Endothelial cell of umbilical vein (primary cell): Measurements from ENCODE around the gene DGCR8. TPM values are rescaled to one million over a fixed set of nuclear protein-coding genes. Genes with fewer than 3 reads are reported as not detected.

Experiments used
- BruUV-seq: library from RNA; stranded (reverse); fragments of 400-500 nt; replicated peaks from 2 replicates; lab custom pipeline; 2021; lab: Mats Ljungman, UMichigan
- CTCF ChIA-PET: fragments of 300-600, 350-600 bp; sonication (Branson Sonifier 250); formaldehyde crosslinking; loops from one replicate; lab custom pipeline; 2021; ENCODE audit warnings: antibody characterized with exemption, inconsistent platforms; lab: Charles Lee
- POLR2A ChIA-PET: fragments of 300-600, 350-600 bp; sonication (Branson Sonifier 250); formaldehyde crosslinking; loops from one replicate; lab custom pipeline; 2021; ENCODE audit warnings: antibody characterized with exemption, inconsistent platforms; lab: Charles Lee
- DNase-seq: peaks from one replicate; pipeline ENCODE4 v3.0.0-alpha.2; 2011; ENCODE audit warnings: low read depth, low spot score
- FAIRE-seq: peaks from 2 replicates; lab custom pipeline; 2011; peaks lifted over from hg19 to GRCh38; lab: Jason Lieb, UNC
- H2AFZ ChIP-seq: 2 replicates; pipeline ENCODE4 v1.6.0; 2012; ENCODE audit warnings: low read depth, low read length, control low read depth, inconsistent platforms
- H3K27ac ChIP-seq: 2 replicates; pipeline ENCODE4 v1.5.1; 2011; ENCODE audit warnings: low read depth, mild to moderate bottlenecking, control low read depth, low read length, moderate library complexity; ENCODE audit not compliant: insufficient read depth
- H3K27me3 ChIP-seq, 2 experiments: 2 replicates each; pipeline versions ENCODE4 v1.6.0 to v1.6.1; 2011; ENCODE audit warnings: low read length in 2 of 2, mixed read lengths in 1 of 2; ENCODE audit not compliant: control insufficient read depth in 2 of 2, insufficient read depth in 2 of 2
- H3K36me3 ChIP-seq, 2 experiments: 2 replicates in 1 of 2; 3 replicates in 1 of 2; pipeline ENCODE4 v1.5.1; 2011; ENCODE audit warnings: low read length in 2 of 2, mild to moderate bottlenecking in 1 of 2, moderate library complexity in 1 of 2; ENCODE audit not compliant: control insufficient read depth in 2 of 2, insufficient read depth in 2 of 2; ENCODE audit errors: extremely low read depth in 1 of 2
- H3K4me1 ChIP-seq: 3 replicates; pipeline ENCODE4 v1.5.1; 2011; ENCODE audit warnings: mild to moderate bottlenecking, low read length; ENCODE audit not compliant: control insufficient read depth, insufficient read depth; ENCODE audit errors: extremely low read depth
- H3K4me2 ChIP-seq: 2 replicates; pipeline ENCODE4 v1.6.1; 2011; ENCODE audit warnings: low read length, control low read depth, mixed read lengths; ENCODE audit not compliant: insufficient read depth
- H3K4me3 ChIP-seq, 3 experiments: fragments of 200-600 bp in 1 of 3; sonication (generic), shearing (Covaris generic) in 1 of 3; replicated peaks in 1 of 3; 2 replicates each; pipeline ENCODE4 v1.5.1; 2011 to 2016; ENCODE audit warnings: control low read depth in 3 of 3, low read length in 3 of 3, mild to moderate bottlenecking in 2 of 3, inconsistent platforms in 1 of 3, low read depth in 1 of 3, moderate library complexity in 1 of 3; ENCODE audit not compliant: insufficient read depth in 1 of 3
- H3K79me2 ChIP-seq: 2 replicates; pipeline ENCODE4 v1.6.0; 2012; ENCODE audit warnings: low read length, inconsistent platforms; ENCODE audit not compliant: control insufficient read depth, insufficient read depth
- H3K9ac ChIP-seq: replicated peaks from 2 replicates; pipeline ENCODE3; 2011; ENCODE audit warnings: low read length, control low read depth; ENCODE audit not compliant: insufficient read depth; ENCODE audit errors: extremely low read depth
- H3K9me1 ChIP-seq: replicated peaks from 3 replicates; pipeline ENCODE4 v1.6.0; 2011; ENCODE audit warnings: mild to moderate bottlenecking, low read length; ENCODE audit not compliant: control insufficient read depth, insufficient read depth; ENCODE audit errors: extremely low read depth
- H3K9me3 ChIP-seq: replicated peaks from 2 replicates; pipeline ENCODE4 v1.5.1; 2012; ENCODE audit warnings: low read length, inconsistent platforms; ENCODE audit not compliant: control insufficient read depth, insufficient read depth
- H4K20me1 ChIP-seq: replicated peaks from 2 replicates; pipeline ENCODE3; 2011; ENCODE audit warnings: mild to moderate bottlenecking, low read length; ENCODE audit not compliant: control insufficient read depth, insufficient read depth; ENCODE audit errors: extremely low read depth
- EZH2 ChIP-seq: IDR thresholded peaks from 2 replicates; pipeline ENCODE4 v1.6.1; 2012; ENCODE audit warnings: borderline replicate concordance, low read depth, mild to moderate bottlenecking, moderate library complexity, low read length, inconsistent platforms; ENCODE audit not compliant: severe bottlenecking
- FOS ChIP-seq: IDR thresholded peaks from 2 replicates; pipeline ENCODE4 v1.6.1; 2011; ENCODE audit warnings: mild to moderate bottlenecking, low read length, moderate library complexity, borderline replicate concordance; ENCODE audit not compliant: insufficient read depth
- GATA2 ChIP-seq: IDR thresholded peaks from 2 replicates; pipeline ENCODE4 v1.7.0; 2011; ENCODE audit warnings: low read depth, mild to moderate bottlenecking, moderate library complexity, mixed read lengths, low read length; ENCODE audit not compliant: insufficient read length, insufficient read depth
- JUN ChIP-seq: IDR thresholded peaks from 2 replicates; pipeline ENCODE4 v1.6.1; 2011; ENCODE audit warnings: borderline replicate concordance, low read depth; ENCODE audit not compliant: insufficient read length, insufficient read depth
- MYC ChIP-seq: IDR thresholded peaks from one replicate; pipeline ENCODE4 v1.6.1; 2011; ENCODE audit warnings: mild to moderate bottlenecking, low read depth, low read length
- POLR2A ChIP-seq: IDR thresholded peaks from 2 replicates; pipeline ENCODE4 v1.6.1; 2012; ENCODE audit warnings: low read depth, mild to moderate bottlenecking, control low read depth, low read length
- POLR2AphosphoS5 ChIP-seq: IDR thresholded peaks from 2 replicates; pipeline ENCODE4 v1.6.1; 2012; ENCODE audit warnings: low read depth, mild to moderate bottlenecking, control low read depth, low read length, moderate library complexity; ENCODE audit not compliant: insufficient read depth
- dilution Hi-C: fragments of 300-500 bp; cut with MboI; formaldehyde crosslinking; loops from one replicate; pipeline ENCODE4 v1.15.0; 2019; ENCODE audit warnings: low sequenced_read_pairs; ENCODE audit not compliant: extremely low pct_ligation_motif_present
- intact Hi-C: fragments of 100-400 bp; cut with micrococcal nuclease; formaldehyde crosslinking; loops from one replicate; pipeline ENCODE4 v1.10.0; 2022
- polyA plus RNA-seq, 4 experiments: library from polyadenylated mRNA; depleted of rRNA in 3 of 4; stranded (reverse) in 3 of 4; unstranded in 1 of 4; fragments of >200 nt; gene quantifications; 2 replicates each; pipeline versions ENCODE4 v1.2.1 to v1.2.3, GENCODE V29; 2011 to 2012; ENCODE audit warnings: missing spikeins in 1 of 4
- total RNA-seq: library from RNA; stranded (reverse); gene quantifications from 2 replicates; pipeline ENCODE4 v1.2.3, GENCODE V29; 2021
- TF ChIP-seq, protein P1 (sequence below): IDR thresholded peaks from 2 replicates; pipeline ENCODE4 v1.6.1; 2011; ENCODE audit not compliant: insufficient read depth, insufficient read length
- TF ChIP-seq, protein P2 (sequence below), 2 donors: IDR thresholded peaks; 1 replicate in 1 of 2; 2 replicates in 1 of 2; pipeline ENCODE4 v1.5.1; 2011; ENCODE audit warnings: low read length in 2 of 2, mild to moderate bottlenecking in 2 of 2, moderate library complexity in 2 of 2, control low read depth in 1 of 2, inconsistent platforms in 1 of 2, low read depth in 1 of 2; ENCODE audit not compliant: insufficient read depth in 1 of 2; ENCODE audit errors: extremely low read depth in 1 of 2

DGCR8 gene
- total and polyA plus RNA-seq, 2 donors (not counting 3 experiments of a cell fraction or from before 2014, with no cell fraction given): 32.7 to 64.2 TPM

DNA sequence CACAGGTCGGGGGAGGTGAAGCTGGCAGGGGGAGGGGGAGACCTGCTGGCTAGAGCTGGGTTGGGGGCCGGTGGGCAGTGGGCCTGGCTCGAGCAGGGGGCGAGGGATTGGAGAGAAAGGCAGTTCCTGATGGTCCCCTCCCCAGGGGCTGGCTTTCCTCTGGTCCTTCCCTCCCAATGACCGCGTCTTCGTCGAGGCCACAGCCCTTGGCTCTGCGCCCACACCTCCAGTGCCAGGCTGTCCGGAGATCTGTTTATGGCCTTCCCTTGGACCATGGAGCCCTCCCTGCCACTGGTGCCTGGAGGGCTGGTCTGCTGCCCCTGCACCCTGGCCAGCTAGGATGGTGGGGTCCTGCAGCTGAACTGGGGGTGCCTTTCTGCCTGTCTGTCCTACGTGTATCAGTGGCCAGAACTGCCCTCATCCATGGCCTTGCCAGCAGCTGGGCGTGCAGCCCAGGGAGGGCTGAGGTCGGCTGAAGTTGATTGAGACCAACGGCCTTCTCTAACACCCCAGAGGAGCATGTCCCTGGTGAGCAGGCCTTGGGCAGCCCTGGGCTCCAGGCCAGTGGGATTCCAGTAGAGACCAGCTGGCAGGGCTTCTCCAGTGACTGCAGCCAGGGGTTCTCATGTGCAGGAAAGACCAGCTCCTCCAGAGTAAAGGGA, 46.9 kb upstream of the DGCR8 start:
- Histone ChIP-seq H3K79me2 (no peaks in the 10 kb centered on the region), H3K9ac (no peak overlapping the region), H3K36me3 (peaks cover 0 to 10% of the 10 kb centered on the region in 2 experiments), H2AFZ (no peak overlapping the region), H3K4me2 (no peak overlapping the region), H3K9me3 (no peaks in the 10 kb centered on the region), H3K27me3 (no peaks in the 10 kb centered on the region), H4K20me1 (no peaks in the 10 kb centered on the region), H3K4me3 (no peak overlapping the region), H3K4me1 (no peaks in the 10 kb centered on the region), H3K9me1 (no peaks in the 10 kb centered on the region), H3K27ac (no peak overlapping the region)
- ChIA-PET CTCF (interaction anchor here (1.4 kb wide), 1 partner anchor 12 kb away, joined by 4 read pairs; the partner anchor contains the start of gene TANGO2), POLR2A (no interaction called here)
- no peak for DNase-seq
- intact Hi-C loops (no loop called here), dilution Hi-C loops (no loop called here)
- FAIRE-seq: no peak
- TF ChIP-seq EZH2: no peak
- TF ChIP-seq JUN: no peak
- TF ChIP-seq GATA2: no peak
- TF ChIP-seq, protein P1, sequence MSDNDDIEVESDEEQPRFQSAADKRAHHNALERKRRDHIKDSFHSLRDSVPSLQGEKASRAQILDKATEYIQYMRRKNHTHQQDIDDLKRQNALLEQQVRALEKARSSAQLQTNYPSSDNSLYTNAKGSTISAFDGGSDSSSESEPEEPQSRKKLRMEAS: no peak
- TF ChIP-seq, protein P2, sequence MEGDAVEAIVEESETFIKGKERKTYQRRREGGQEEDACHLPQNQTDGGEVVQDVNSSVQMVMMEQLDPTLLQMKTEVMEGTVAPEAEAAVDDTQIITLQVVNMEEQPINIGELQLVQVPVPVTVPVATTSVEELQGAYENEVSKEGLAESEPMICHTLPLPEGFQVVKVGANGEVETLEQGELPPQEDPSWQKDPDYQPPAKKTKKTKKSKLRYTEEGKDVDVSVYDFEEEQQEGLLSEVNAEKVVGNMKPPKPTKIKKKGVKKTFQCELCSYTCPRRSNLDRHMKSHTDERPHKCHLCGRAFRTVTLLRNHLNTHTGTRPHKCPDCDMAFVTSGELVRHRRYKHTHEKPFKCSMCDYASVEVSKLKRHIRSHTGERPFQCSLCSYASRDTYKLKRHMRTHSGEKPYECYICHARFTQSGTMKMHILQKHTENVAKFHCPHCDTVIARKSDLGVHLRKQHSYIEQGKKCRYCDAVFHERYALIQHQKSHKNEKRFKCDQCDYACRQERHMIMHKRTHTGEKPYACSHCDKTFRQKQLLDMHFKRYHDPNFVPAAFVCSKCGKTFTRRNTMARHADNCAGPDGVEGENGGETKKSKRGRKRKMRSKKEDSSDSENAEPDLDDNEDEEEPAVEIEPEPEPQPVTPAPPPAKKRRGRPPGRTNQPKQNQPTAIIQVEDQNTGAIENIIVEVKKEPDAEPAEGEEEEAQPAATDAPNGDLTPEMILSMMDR (IDR thresholded peaks at IDR 0.05; ENCODE audit: extremely low read depth in 1 of 2, insufficient read depth in 1 of 2, low read depth in 1 of 2, low read length in 2 of 2): no peak
- TF ChIP-seq FOS: no peak
- no peak for TF ChIP-seq MYC
- no peak for TF ChIP-seq POLR2A
- TF ChIP-seq POLR2AphosphoS5: no peak
- BruUV-seq: no TSS peak
